H1 (cell line): ENCODE measurements around the gene LCNL1. TPM values are rescaled to one million over a fixed set of nuclear protein-coding genes. Genes with fewer than 3 reads are reported as not detected.

Experiments
- CTCF ChIA-PET: fragments of 300-600 bp; sonication (Branson Sonifier 250); formaldehyde crosslinking; loops from one replicate; lab custom pipeline; 2021; ENCODE audit not compliant: partially characterized antibody; lab: Charles Lee
- POLR2A ChIA-PET: fragments of 300-600 bp; sonication (Branson Sonifier 250); formaldehyde crosslinking; loops from one replicate; lab custom pipeline; 2021; ENCODE audit warnings: inconsistent platforms; ENCODE audit not compliant: partially characterized antibody; lab: Charles Lee
- DNase-seq, 2 experiments: peaks; one replicate each; pipeline versions ENCODE4 v3.0.0 to v3.0.0-alpha.2; 2010 to 2022; ENCODE audit warnings: low spot score in 2 of 2, low read depth in 1 of 2, mixed read lengths in 1 of 2
- FAIRE-seq: peaks from 2 replicates; lab custom pipeline; 2011; peaks lifted over from hg19 to GRCh38; lab: Jason Lieb, UNC
- H2AFZ ChIP-seq: 2 replicates; pipeline ENCODE4 v1.8.1; 2012; ENCODE audit warnings: low read length, inconsistent platforms
- H2AK5ac ChIP-seq: 2 replicates; pipeline ENCODE4 v1.6.1; 2013; ENCODE audit warnings: low read depth, low read length
- H2BK120ac ChIP-seq: replicated peaks from 2 replicates; pipeline ENCODE3; 2013; ENCODE audit warnings: low read depth, low read length, inconsistent platforms
- H2BK12ac ChIP-seq: 2 replicates; pipeline ENCODE4 v1.6.1; 2013; ENCODE audit warnings: low read depth, low read length
- H2BK15ac ChIP-seq: 2 replicates; pipeline ENCODE4 v1.6.1; 2013; ENCODE audit warnings: low read length
- H2BK20ac ChIP-seq: 2 replicates; pipeline ENCODE4 v1.6.1; 2013; ENCODE audit warnings: low read length
- H2BK5ac ChIP-seq: 2 replicates; pipeline ENCODE4 v1.6.1; 2013; ENCODE audit warnings: low read depth, low read length
- H3K14ac ChIP-seq: 2 replicates; pipeline ENCODE4 v1.6.1; 2013; ENCODE audit warnings: inconsistent platforms; ENCODE audit not compliant: insufficient read length
- H3K18ac ChIP-seq: 2 replicates; pipeline ENCODE4 v1.6.1; 2013; ENCODE audit warnings: low read length; ENCODE audit errors: extremely low read depth
- H3K23ac ChIP-seq: 2 replicates; pipeline ENCODE4 v1.6.1; 2013; ENCODE audit warnings: inconsistent platforms; ENCODE audit not compliant: insufficient read length
- H3K23me2 ChIP-seq: 2 replicates; pipeline ENCODE4 v1.6.1; 2013; ENCODE audit warnings: low read depth, low read length
- H3K27ac ChIP-seq: 2 replicates; pipeline ENCODE4 v1.6.1; 2011; ENCODE audit warnings: low read depth, low read length, inconsistent platforms
- H3K27me3 ChIP-seq, 4 experiments: replicated peaks in 1 of 4; 1 replicate in 1 of 4; 2 replicates in 3 of 4; pipeline versions ENCODE4 v1.6.1 to v1.8.1; 2011 to 2013; ENCODE audit warnings: low read length in 3 of 4, mild to moderate bottlenecking in 3 of 4, inconsistent platforms in 2 of 4, mixed read lengths in 2 of 4, moderate library complexity in 1 of 4; ENCODE audit not compliant: control insufficient read depth in 3 of 4, insufficient read depth in 3 of 4; ENCODE audit errors: extremely low read depth in 1 of 4
- H3K36me3 ChIP-seq, 4 experiments: 2 replicates each; pipeline versions ENCODE4 v1.6.1 to v1.8.1; 2011 to 2013; ENCODE audit warnings: mild to moderate bottlenecking in 4 of 4, low read length in 3 of 4, moderate library complexity in 2 of 4, control low read depth in 1 of 4, inconsistent platforms in 1 of 4; ENCODE audit not compliant: insufficient read depth in 4 of 4, control insufficient read depth in 2 of 4
- H3K4ac ChIP-seq: replicated peaks from 2 replicates; pipeline ENCODE3; 2013; ENCODE audit warnings: low read length, low read depth, mixed read lengths, inconsistent platforms; ENCODE audit not compliant: insufficient read length
- H3K4me1 ChIP-seq, 4 experiments: replicated peaks in 1 of 4; 1 replicate in 1 of 4; 2 replicates in 3 of 4; pipeline versions ENCODE4 v1.6.1 to v1.8.1; 2011 to 2013; ENCODE audit warnings: low read length in 3 of 4, inconsistent platforms in 2 of 4, mixed read lengths in 1 of 4; ENCODE audit not compliant: insufficient read depth in 4 of 4, control insufficient read depth in 3 of 4
- H3K4me2 ChIP-seq, 2 experiments: 2 replicates each; pipeline versions ENCODE4 v1.6.1 to v1.8.1; 2011 to 2013; ENCODE audit warnings: low read depth in 2 of 2, low read length in 2 of 2, control low read depth in 1 of 2, inconsistent platforms in 1 of 2, mild to moderate bottlenecking in 1 of 2; ENCODE audit not compliant: insufficient read depth in 1 of 2
- H3K4me3 ChIP-seq, 4 experiments: fragments of 200-600, 300-600 bp in 1 of 4; sonication (generic), shearing (Covaris generic), sonication (Bioruptor Twin) in 1 of 4; 2 replicates each; pipeline versions ENCODE4 v1.5.1 to v1.8.1; 2011 to 2016; ENCODE audit warnings: low read length in 4 of 4, low read depth in 3 of 4, control low read depth in 2 of 4, inconsistent platforms in 2 of 4, mild to moderate bottlenecking in 2 of 4, mixed read lengths in 1 of 4, moderate library complexity in 1 of 4; ENCODE audit not compliant: insufficient read depth in 2 of 4; ENCODE audit errors: extremely low read depth in 1 of 4
- H3K56ac ChIP-seq: replicated peaks from 2 replicates; pipeline ENCODE3; 2013; ENCODE audit warnings: low read depth, mild to moderate bottlenecking, mixed read lengths, low read length, inconsistent platforms; ENCODE audit not compliant: insufficient read length
- H3K79me1 ChIP-seq: 2 replicates; pipeline ENCODE4 v1.6.1; 2013; ENCODE audit warnings: low read depth, low read length, control low read depth
- H3K79me2 ChIP-seq, 2 experiments: 2 replicates each; pipeline versions ENCODE4 v1.6.1 to v1.8.1; 2012 to 2013; ENCODE audit warnings: low read length in 2 of 2, mild to moderate bottlenecking in 2 of 2, inconsistent platforms in 1 of 2; ENCODE audit not compliant: insufficient read depth in 2 of 2, control insufficient read depth in 1 of 2
- H3K9ac ChIP-seq, 4 experiments: replicated peaks in 1 of 4; 1 replicate in 1 of 4; 2 replicates in 3 of 4; pipeline versions ENCODE4 v1.6.1 to v1.8.1; 2011 to 2013; ENCODE audit warnings: low read depth in 3 of 4, low read length in 3 of 4, control low read depth in 2 of 4, mild to moderate bottlenecking in 2 of 4, moderate library complexity in 2 of 4, inconsistent platforms in 1 of 4; ENCODE audit errors: extremely low read depth in 1 of 4
- H3K9me3 ChIP-seq, 2 experiments: 2 replicates each; pipeline versions ENCODE4 v1.6.1 to v1.8.1; 2012 to 2013; ENCODE audit warnings: mild to moderate bottlenecking in 2 of 2, moderate library complexity in 2 of 2, control low read depth in 1 of 2, inconsistent platforms in 1 of 2, low read depth in 1 of 2, low read length in 1 of 2, mixed read lengths in 1 of 2; ENCODE audit not compliant: insufficient read depth in 2 of 2
- H4K20me1 ChIP-seq, 2 experiments: replicated peaks in 1 of 2; 2 replicates each; pipeline versions ENCODE3 to v1.8.1; 2011 to 2013; ENCODE audit warnings: inconsistent platforms in 2 of 2, low read length in 2 of 2, mild to moderate bottlenecking in 1 of 2; ENCODE audit not compliant: insufficient read depth in 2 of 2, control insufficient read depth in 1 of 2
- H4K5ac ChIP-seq: 2 replicates; pipeline ENCODE4 v1.6.1; 2013; ENCODE audit warnings: low read length, low read depth, mixed read lengths, inconsistent platforms; ENCODE audit not compliant: insufficient read length
- H4K8ac ChIP-seq: 2 replicates; pipeline ENCODE4 v1.8.0; 2013; ENCODE audit warnings: mild to moderate bottlenecking, moderate library complexity, low read length, inconsistent platforms; ENCODE audit not compliant: insufficient read depth; ENCODE audit errors: extremely low read depth
- H4K91ac ChIP-seq: replicated peaks from 2 replicates; pipeline ENCODE3; 2013; ENCODE audit warnings: low read length, mixed read lengths, inconsistent platforms; ENCODE audit not compliant: insufficient read length
- EZH2 ChIP-seq: fragments of 200-600 bp; sonication (generic); IDR thresholded peaks from 2 replicates; pipeline ENCODE4 v1.7.1; 2012; ENCODE audit warnings: low read depth, mild to moderate bottlenecking, moderate library complexity, low read length, inconsistent platforms; ENCODE audit not compliant: severe bottlenecking
- RXRA ChIP-seq: IDR thresholded peaks from 2 replicates; pipeline ENCODE4 v1.6.1; 2011; ENCODE audit warnings: low read depth, mild to moderate bottlenecking, low read length, moderate library complexity; ENCODE audit not compliant: insufficient read depth
- USF2 ChIP-seq: IDR thresholded peaks from 2 replicates; pipeline ENCODE4 v1.6.1; 2011; ENCODE audit warnings: low read length, improper control_type of control experiment
- WGBS, 2 experiments: shearing (Covaris generic) in 1 of 2; methylation state at CpG; one replicate each; pipeline versions ENCODE4 v1.1.6 to v1.1.7; 2013 to 2015; ENCODE audit warnings: low lambda C conversion rate in 2 of 2, mixed read lengths in 2 of 2, inconsistent platforms in 1 of 2, low coverage in 1 of 2, missing lambda C conversion rate in 1 of 2; ENCODE audit not compliant: insufficient replicate concordance in 2 of 2, insufficient coverage in 1 of 2, insufficient read length in 1 of 2; ENCODE audit errors: extremely low coverage in 1 of 2, missing lambda C conversion rate in 1 of 2; 5-methylcytosine and 5-hydroxymethylcytosine counted together
- polyA plus RNA-seq, 7 experiments: library from polyadenylated mRNA; depleted of rRNA in 3 of 7; stranded (reverse) in 5 of 7; unstranded in 2 of 7; fragments of >200 nt in 5 of 7; fragments of 200-250 nt in 2 of 7; gene quantifications; 1 replicate in 5 of 7; 2 replicates in 1 of 7; 4 replicates in 1 of 7; pipeline versions ENCODE4 v1.2.1 to v1.2.3, GENCODE V29; 2011 to 2013; ENCODE audit warnings: missing spikeins in 2 of 7, mixed read lengths in 2 of 7
- total RNA-seq: library from RNA; stranded (reverse); fragmentation: NEBNext Ultra II Directional; extraction: Animal tissue kit (Norgen Biotek cat#: 25700); gene quantifications from 2 replicates; pipeline ENCODE4 v1.2.1, GENCODE V29; 2021

The LCNL1 gene
- total and polyA plus RNA-seq, 2 of the 8 experiments (the other 6 are each of a cell fraction or from before 2014, with no cell fraction given) = 0.11 TPM; not detected in 1

GRCh38 chr9:137007108-137007815, 24.5 kb downstream of the LCNL1 start:
- Histone ChIP-seq H3K9me3 (peaks cover 0 to 10% of the 10 kb centered on the region in 2 experiments; a peak in 1 of 4 replicates), H4K20me1 (no peaks in the 10 kb centered on the region), H3K36me3 (no peaks in the 10 kb centered on the region), H2BK15ac (no peak overlapping the region), H3K27me3 (no peaks in the 10 kb centered on the region), H3K79me1 (no peaks in the 10 kb centered on the region), H3K4me2 (no peak overlapping the region), H3K4me1 (no peaks in the 10 kb centered on the region; a peak in 1 of 7 replicates), H4K8ac (no peak overlapping the region; the same call in 1 of the 2 replicates), H3K4me3 (no peak overlapping the region), H4K91ac (no peak overlapping the region), H2BK20ac (no peak overlapping the region), H3K27ac (no peak overlapping the region), H2BK12ac (no peak overlapping the region), H2BK120ac (no peak overlapping the region), H3K23me2 (no peaks in the 10 kb centered on the region), H3K18ac (no peak overlapping the region), H3K23ac (no peak overlapping the region), H2BK5ac (no peak overlapping the region), H3K56ac (no peak overlapping the region), H3K9ac (no peak overlapping the region), H4K5ac (no peak overlapping the region), H3K79me2 (no peaks in the 10 kb centered on the region), H3K4ac (no peak overlapping the region), H2AFZ (no peak overlapping the region), H3K14ac (no peak overlapping the region), H2AK5ac (no peak overlapping the region)
- DNase-seq (no peak), FAIRE-seq (no peak)
- POLR2A ChIA-PET = no interaction called here
- no peak for TF ChIP-seq RXRA
- TF ChIP-seq USF2 = no peak
- TF ChIP-seq EZH2 = no peak
- WGBS, 2 experiments = 92% methylated on average over 23 of the region's 30 CpGs; no CpG with 5 or more reads in 1 of the 2 experiments
- CTCF ChIA-PET = interaction anchor here (0.5 to 2.5 kb wide), 6 partner anchors 10 to 135 kb away, joined by 3 to 11 read pairs (median 3); partner anchors contain the start of gene PTGDS
